ENCODE results near the gene ARHGAP26.

The ARHGAP26 gene

GRCh38 chr5:143216211-143216610 is 446.0 kb downstream of the ARHGAP26 start:
- DNase-seq, result no peak

DNA sequence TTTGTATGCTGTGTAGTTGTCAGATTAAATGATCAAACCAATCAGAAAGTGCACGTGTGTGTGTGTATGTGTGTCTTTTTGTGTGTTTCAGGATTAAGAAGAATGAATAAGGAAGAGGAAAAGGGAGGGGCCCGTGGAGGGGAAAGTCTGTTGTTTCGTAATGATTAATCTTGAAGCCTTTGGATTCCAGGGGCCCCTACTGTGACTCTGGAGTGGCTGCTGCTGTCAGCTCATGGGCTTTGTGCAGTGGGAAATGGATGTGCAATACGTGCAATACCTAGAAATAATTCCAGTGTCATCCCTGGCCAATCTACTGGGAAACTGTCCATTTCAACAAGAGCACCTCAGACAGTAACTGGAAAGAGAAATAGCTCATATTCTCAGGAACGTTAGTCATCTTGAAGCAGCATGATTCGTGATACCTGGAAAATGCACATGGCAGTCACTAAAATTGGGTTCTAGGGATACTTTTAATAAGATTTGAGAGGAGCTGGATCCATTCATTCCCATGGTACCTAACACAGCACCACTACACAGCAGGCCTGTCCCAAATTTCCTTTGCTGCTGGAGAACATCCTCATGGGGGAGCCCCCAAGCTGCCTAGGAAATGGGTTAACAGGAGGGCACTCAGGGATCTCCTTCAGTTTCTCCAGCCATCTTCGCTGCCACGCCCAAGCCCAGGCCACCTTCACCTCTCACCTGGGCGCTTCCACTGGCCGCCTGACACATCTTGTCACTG is 447.1 kb downstream of the ARHGAP26 start:
- DNase-seq, result peak; percentile 56

- DNase-seq, result no peak
Measured at GRCh38 chr5:143217804-143218160, 447.6 kb downstream of the ARHGAP26 start.

- DNase-seq, result no peak
Measured at GRCh38 chr5:143218517-143219170, 448.5 kb downstream of the ARHGAP26 start.

- DNase-seq, result no peak
Measured at GRCh38 chr5:143219696-143220095, 449.5 kb downstream of the ARHGAP26 start.

GRCh38 chr5:143220748-143221251 is 450.6 kb downstream of the ARHGAP26 start:
- DNase-seq, result no peak

GRCh38 chr5:143222287-143223231 is 452.4 kb downstream of the ARHGAP26 start:
- DNase-seq, result peak; percentile 53

DNA sequence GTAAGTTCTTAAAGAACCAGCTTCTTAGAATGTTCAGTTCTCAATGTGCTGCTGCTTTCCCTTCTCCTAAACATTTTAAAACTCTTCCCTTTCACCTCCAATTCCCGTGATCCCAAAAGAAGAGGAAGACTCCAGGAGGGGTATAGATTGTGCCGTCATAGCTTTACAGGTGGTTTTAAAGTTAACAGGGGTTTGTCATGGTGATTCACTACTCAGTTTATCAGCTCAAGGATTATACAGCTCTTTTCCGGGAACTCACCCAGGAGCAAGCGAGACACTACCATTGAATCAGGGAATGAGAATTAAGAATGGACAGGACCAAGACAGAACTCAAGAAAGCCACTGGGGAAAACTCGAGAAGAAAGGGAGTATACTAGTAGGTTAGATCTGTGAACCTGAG is 454.5 kb downstream of the ARHGAP26 start:
- DNase-seq, result no peak

- no peak for DNase-seq
Measured at GRCh38 chr5:143225511-143225910, 455.3 kb downstream of the ARHGAP26 start.

DNA sequence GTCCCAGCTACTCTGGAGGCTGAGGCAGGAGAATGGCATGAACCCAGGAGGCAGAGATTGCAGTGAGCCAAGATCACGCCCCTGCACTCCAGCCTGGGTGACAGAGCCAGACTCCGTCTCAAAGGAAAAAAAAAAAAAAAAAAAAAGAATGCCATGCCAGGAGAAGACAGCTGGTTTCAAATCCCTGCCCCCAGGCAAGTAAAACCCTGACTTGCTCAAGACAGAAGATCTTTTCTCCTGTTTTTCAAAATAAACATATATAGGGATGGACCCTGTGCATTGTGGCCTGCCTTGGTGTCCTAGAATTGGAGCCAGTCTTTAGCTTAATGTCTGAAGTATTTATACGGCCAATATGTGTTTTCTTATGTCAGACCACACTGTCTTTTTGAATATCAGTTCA is 456.2 kb downstream of the ARHGAP26 start:
- DNase-seq, result no peak

DNA sequence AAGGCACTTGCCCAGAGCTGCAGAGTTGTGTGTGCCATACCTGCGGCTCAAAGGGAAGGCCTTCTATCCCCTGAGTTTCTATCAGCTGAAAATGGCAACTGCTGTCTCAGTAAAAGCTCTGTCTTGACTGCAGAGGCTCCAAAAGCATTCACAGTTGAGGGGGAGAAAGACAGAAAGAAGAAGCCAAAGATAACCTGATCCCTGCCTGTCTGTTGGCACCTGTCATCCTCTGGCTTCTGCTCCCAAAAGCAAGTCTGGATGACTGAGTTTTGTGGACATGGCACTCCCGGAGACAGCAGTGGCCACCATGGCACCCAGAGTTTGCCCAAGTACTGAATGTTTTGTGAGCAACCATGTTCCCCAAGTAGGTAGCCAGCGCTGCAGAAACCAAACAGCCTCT is 456.7 kb downstream of the ARHGAP26 start:
- DNase-seq, result no peak

GRCh38 chr5:143227301-143227700 is 457.1 kb downstream of the ARHGAP26 start:
- no peak for DNase-seq

DNA sequence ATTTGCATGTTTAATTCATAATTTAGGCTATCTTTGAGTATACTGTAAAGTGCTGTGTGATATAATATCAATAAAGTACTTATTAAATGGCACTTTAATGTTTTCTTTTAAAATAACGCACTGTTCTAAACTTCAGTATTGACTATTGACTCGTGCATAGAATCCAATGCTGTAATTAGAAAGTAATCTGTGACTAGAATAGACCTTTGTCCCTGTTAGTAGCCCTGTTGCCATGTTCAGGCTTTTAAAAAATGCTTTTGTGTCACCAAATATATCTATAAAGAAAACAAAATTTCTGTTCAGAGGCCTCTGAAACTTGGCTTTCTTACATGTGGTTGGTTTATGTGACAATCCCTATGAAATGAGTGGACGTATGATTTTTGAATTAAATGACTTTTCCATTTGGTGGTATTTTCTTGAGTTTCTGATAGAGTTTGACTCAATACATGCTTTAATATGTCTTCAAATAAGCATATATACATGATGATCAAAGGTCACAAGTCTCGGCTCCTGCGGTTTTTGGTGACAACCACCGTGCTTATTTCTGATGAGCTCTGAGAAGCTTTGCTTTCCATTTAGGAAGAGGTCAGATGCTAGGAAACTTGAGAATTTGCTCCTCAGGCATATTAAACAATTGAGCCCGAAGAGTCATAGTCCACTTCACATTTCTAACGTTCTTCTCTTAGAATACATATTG is 458.6 kb downstream of the ARHGAP26 start:
- peak; percentile 54 for DNase-seq

- no peak for DNase-seq
Measured at GRCh38 chr5:143229426-143229895, 459.3 kb downstream of the ARHGAP26 start.

GRCh38 chr5:143229896-143230675 is 459.9 kb downstream of the ARHGAP26 start:
- DNase-seq, result peak; percentile 50

GRCh38 chr5:143230676-143230996 is 460.5 kb downstream of the ARHGAP26 start:
- DNase-seq, result no peak

DNA sequence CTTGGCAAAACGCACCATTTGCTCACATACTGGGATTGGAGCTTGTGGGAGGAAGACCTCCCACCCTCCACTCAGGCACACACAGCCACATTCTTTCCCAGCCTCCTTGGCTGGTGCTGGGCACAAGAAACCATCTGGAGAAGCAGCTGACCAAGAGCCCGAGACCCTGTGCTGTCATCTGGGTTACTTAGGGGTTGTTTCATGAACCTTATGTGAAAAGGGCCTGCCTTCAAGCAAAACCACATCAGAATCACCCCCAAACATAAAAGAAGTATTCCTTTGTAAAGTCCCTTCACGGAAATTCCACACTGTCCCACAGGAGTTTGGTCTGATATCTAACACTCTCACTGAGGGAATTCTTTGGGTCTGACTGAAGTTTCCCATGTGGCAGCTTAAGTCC is 461.2 kb downstream of the ARHGAP26 start:
- no peak for DNase-seq

GRCh38 chr5:143231973-143232812 is 462.0 kb downstream of the ARHGAP26 start:
- no peak for DNase-seq

DNA sequence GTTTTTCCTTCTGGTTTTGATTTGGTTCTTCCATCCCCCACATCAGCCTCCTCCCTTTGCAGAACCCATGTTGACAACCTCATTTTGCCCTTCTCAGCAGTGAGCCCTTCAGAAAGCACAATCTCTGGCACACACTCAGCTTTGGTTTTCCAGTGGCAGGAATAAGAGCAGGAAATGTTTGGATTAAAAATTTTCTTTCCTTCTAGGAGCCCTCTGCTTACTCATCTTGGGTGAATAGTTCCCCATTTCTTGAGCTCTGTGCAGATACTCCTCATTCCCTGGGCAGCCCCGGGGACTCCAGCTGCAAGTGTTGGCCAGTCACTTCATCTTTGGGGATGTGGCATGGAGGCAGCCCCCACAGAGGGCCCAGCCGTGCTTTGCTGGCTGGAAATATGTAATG is 462.9 kb downstream of the ARHGAP26 start:
- no peak for DNase-seq

DNA sequence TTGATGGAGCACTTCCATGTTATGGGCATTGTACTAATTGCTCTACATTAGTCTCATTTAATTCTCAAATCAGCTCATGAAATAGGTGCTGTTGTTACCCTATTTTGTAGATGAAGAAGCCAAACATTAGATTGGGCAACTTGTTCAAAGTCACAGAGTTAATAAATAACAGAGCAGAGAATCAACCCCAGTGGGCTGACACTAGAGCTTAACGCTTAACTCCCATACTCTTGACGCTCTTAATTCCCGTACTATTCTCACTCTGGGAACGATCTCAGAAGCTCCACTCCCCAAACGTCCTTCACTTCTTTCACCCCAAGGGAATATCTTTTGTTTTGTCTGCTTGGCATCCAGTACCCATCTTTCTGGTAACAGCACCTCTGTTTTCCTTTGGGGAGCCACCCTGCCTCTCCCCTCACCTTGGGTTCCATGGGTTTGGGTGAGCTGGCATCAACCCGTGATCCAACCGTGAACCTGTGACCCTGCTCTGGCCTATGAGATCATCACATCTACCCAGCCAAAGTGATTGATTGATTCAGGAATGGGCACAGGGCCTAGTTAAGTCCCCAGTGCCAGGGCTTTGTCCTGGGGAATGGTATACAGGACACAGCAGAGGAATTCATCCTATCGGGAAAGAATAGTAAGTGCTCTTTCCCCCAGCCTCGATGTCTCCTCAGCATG is 464.1 kb downstream of the ARHGAP26 start:
- DNase-seq, result no peak
